ENCODE results near the gene TMCC3. TPM values are rescaled to one million over a fixed set of nuclear protein-coding genes. Genes with fewer than 3 reads are reported as not detected.

TMCC3 gene
- total RNA-seq, 4 donors from 2014 or later = 12.4 to 47.3 (median 32.7) TPM

GRCh38 chr12:94641283-94641682 lies 9.1 kb downstream of the TMCC3 start:
- no peak overlapping the region for H3K27ac ChIP-seq
- intact Hi-C loops (cut with DNase I; ENCODE audit: low total_unique reads) = no loop called here

GRCh38 chr12:94640134-94640928 lies 10.0 kb downstream of the TMCC3 start:
- H3K27me3 ChIP-seq = no peaks in the 10 kb centered on the region
- no peaks in the 10 kb centered on the region for H3K9me3 ChIP-seq
- no peaks in the 10 kb centered on the region for H3K4me1 ChIP-seq
- no peaks in the 10 kb centered on the region for H3K36me3 ChIP-seq
- intact Hi-C loops (cut with DNase I; ENCODE audit: low total_unique reads) = no loop called here
- no peak for DNase-seq
- TF ChIP-seq CTCF (IDR thresholded peaks at IDR 0.05) (no peak), POLR2A (IDR thresholded peaks at IDR 0.05) (no peak)
- H3K27ac ChIP-seq = no peak overlapping the region
- no peak overlapping the region for H3K4me3 ChIP-seq

More at GRCh38 chr12:94641283-94641682, 9.1 kb downstream of the TMCC3 start:
- Histone ChIP-seq H3K27me3 (no peaks in the 10 kb centered on the region), H3K4me1 (no peaks in the 10 kb centered on the region), H3K9me3 (no peaks in the 10 kb centered on the region), H3K4me3 (no peak overlapping the region), H3K36me3 (no peaks in the 10 kb centered on the region)
- no peak for DNase-seq
- TF ChIP-seq POLR2A (IDR thresholded peaks at IDR 0.05) (no peak), CTCF (IDR thresholded peaks at IDR 0.05) (no peak)

GRCh38 chr12:94638521-94638920 lies 11.8 kb downstream of the TMCC3 start:
- H3K4me3 ChIP-seq = no peak overlapping the region
- no peaks in the 10 kb centered on the region for H3K27me3 ChIP-seq
- intact Hi-C loops (cut with DNase I; ENCODE audit: low total_unique reads) = no loop called here
- H3K4me1 ChIP-seq = no peaks in the 10 kb centered on the region
- no peak for DNase-seq
- H3K27ac ChIP-seq = no peak overlapping the region
- H3K36me3 ChIP-seq = no peaks in the 10 kb centered on the region
- no peaks in the 10 kb centered on the region for H3K9me3 ChIP-seq
- TF ChIP-seq CTCF (IDR thresholded peaks at IDR 0.05) (no peak), POLR2A (IDR thresholded peaks at IDR 0.05) (no peak)

- no peak for DNase-seq
- H3K27ac ChIP-seq = no peak overlapping the region
- TF ChIP-seq POLR2A (IDR thresholded peaks at IDR 0.05) (no peak), CTCF (IDR thresholded peaks at IDR 0.05) (no peak)
- no peak overlapping the region for H3K4me3 ChIP-seq
- H3K27me3 ChIP-seq = no peaks in the 10 kb centered on the region
- intact Hi-C loops (cut with DNase I; ENCODE audit: low total_unique reads) = no loop called here
- H3K4me1 ChIP-seq = no peaks in the 10 kb centered on the region
- H3K9me3 ChIP-seq = no peaks in the 10 kb centered on the region
- no peaks in the 10 kb centered on the region for H3K36me3 ChIP-seq
These were observed 12.8 kb downstream of the TMCC3 start for GRCh38 chr12:94637390-94638113.

GRCh38 chr12:94636462-94637085 lies 13.8 kb downstream of the TMCC3 start:
- Histone ChIP-seq H3K9me3 (no peaks in the 10 kb centered on the region), H3K27me3 (no peaks in the 10 kb centered on the region), H3K4me1 (no peaks in the 10 kb centered on the region), H3K36me3 (no peaks in the 10 kb centered on the region), H3K4me3 (no peak overlapping the region), H3K27ac (peak overlapping the region in 1 of 2 donors; percentile 31)
- DNase-seq = peak in 1 of 2 donors; percentile 20
- intact Hi-C loops (cut with DNase I; ENCODE audit: low total_unique reads) = no loop called here
- no peak for TF ChIP-seq POLR2A (IDR thresholded peaks at IDR 0.05)
- TF ChIP-seq CTCF (IDR thresholded peaks at IDR 0.05) = no peak

Data from uterus (tissue), 4 donors.